Astrocyte of the cerebellum (primary cell): ENCODE measurements around the gene PLCD4.

Experiments used
- DNase-seq: peaks from one replicate; pipeline ENCODE4 v3.0.0-alpha.2; 2011; ENCODE audit warnings: low read depth
- H3K4me3 ChIP-seq: 2 replicates; pipeline ENCODE4 v1.5.1; 2011; ENCODE audit warnings: mild to moderate bottlenecking, low read depth, low read length, moderate library complexity
- CTCF ChIP-seq: IDR thresholded peaks from 2 replicates; pipeline ENCODE4 v1.5.1; 2012; ENCODE audit warnings: low read length, low read depth, moderate library complexity, mild to moderate bottlenecking; ENCODE audit errors: missing control alignments
- in situ Hi-C: cut with HindIII; loops from 2 replicates; pipeline ENCODE4 v1.10.0; 2017; ENCODE audit warnings: low sequenced_read_pairs

Gene PLCD4

GRCh38 chr2:218643751-218644310 is 36.1 kb downstream of the PLCD4 start:
- no peak overlapping the region for H3K4me3 ChIP-seq
- in situ Hi-C loops, result no loop called here
- DNase-seq, result no peak
- no peak for TF ChIP-seq CTCF

DNA sequence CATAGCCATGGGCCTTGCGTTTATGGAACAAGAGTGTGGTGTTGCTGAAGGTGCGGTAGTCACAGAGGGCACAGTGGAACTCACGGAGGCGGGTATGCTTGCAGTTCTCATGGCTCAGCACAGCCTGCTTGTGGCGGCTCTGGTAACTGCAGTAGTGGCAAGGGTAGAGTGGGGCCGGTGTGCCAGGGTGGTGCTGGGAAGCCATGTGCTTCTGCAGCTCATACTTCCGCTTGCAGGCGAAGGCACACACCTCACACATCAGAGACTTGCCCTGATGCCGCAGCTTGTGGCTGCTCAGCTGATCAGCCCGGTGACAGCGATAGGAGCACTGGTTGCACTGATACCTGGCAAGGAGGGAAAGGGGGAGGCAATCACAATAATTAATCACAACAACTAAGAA is 37.0 kb downstream of the PLCD4 start:
- in situ Hi-C loops, result no loop called here
- TF ChIP-seq CTCF, result no peak
- no peak for DNase-seq
- no peak overlapping the region for H3K4me3 ChIP-seq

GRCh38 chr2:218645126-218645525 is 37.4 kb downstream of the PLCD4 start:
- no peak overlapping the region for H3K4me3 ChIP-seq
- in situ Hi-C loops, result no loop called here
- no peak for DNase-seq
- TF ChIP-seq CTCF, result no peak

DNA sequence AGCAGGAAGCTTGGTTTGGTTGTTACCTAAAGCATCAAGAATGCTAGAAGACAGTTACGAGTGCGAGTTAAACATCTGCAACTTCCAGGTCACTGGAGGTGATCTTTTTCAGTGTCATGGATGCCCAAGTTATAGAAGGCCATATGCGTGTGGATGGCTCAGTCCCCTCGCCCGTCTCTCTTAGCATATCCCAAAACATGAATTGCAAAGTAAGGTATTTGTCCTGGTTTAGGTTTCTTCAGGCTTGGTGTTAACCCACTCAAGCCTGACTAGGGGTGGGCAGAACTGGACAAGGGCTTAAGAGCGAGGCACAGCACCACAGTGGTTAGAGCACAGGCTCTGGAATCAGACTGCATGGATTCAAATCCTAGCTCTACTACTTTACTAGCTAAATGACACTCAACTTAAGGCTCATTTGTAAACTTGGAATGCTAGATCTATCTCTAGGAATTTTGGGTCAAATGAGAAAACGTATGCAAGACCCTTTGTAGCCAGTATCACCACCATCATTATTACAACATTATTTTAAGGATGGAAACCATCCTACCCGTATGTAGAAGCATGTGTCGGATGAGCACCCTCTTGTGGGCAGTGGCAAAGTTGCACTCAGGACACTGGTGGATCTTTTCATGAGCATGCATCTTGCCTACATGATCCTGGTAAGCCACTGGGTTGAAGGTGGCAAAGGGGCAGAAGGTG is 40.5 kb downstream of the PLCD4 start:
- TF ChIP-seq CTCF, result peak; percentile 91
- no peak overlapping the region for H3K4me3 ChIP-seq
- DNase-seq, result peak; percentile 38
- in situ Hi-C loops, result no loop called here

DNA sequence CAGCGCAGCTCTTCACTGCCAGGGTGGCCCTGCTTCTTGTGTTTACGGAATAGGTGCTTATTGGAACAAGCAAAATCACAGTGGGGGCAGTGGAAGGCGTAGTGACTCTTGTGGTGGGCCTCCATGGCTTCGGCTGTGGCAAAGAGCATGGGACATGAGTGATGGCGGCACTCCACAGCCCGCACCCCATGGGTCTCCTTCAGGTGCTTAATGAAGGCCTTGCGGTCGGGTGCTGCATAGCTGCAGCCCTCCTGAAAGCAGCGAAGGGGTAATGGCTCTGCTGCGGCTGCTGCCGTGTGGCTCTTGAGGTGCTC is 41.0 kb downstream of the PLCD4 start:
- TF ChIP-seq CTCF, result no peak
- no peak for DNase-seq
- H3K4me3 ChIP-seq, result no peak overlapping the region
- in situ Hi-C loops, result no loop called here

DNA sequence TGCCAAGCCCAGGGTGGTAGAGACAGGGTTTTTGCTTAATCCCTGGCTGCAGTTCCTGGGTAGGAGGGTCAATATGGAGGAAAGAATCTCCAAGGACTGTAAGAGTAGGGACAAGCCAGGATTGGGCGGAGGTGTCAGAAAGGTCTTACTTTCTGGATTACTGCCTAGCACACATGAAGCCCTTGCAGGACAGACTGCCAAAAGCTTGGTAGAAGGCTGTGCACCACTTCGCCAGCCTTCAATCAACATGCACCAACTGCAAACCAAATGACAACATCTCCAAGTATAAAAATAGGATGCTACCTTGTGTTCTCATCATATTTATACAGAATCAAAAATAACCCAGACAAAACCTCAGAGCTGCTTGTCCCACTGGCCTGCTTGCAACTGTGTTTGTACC is 48.1 kb downstream of the PLCD4 start:
- in situ Hi-C loops, result loop anchor here (5.0 kb wide), 1 partner anchor 83 kb away; no protein-coding TSS in a partner anchor
- H3K4me3 ChIP-seq, result no peak overlapping the region
- no peak for DNase-seq
- no peak for TF ChIP-seq CTCF
